AG04449 (cell line): Measurements from ENCODE around the gene NOS1AP.

ENCODE experiments used
- CTCF ChIA-PET: fragments of 350-600 bp; formaldehyde crosslinking; extraction: SDS; loops from one replicate; lab custom pipeline; 2021; ENCODE audit warnings: antibody characterized with exemption; lab: Yijun Ruan, JAX
- POLR2A ChIA-PET: fragments of 400-600, 350-600 bp; formaldehyde crosslinking; extraction: SDS; loops from one replicate; lab custom pipeline; 2020; ENCODE audit warnings: antibody characterized with exemption, inconsistent platforms; lab: Yijun Ruan, JAX
- DNase-seq: peaks from one replicate; pipeline ENCODE4 v3.0.0-alpha.2; 2010; ENCODE audit warnings: low read depth, low spot score
- H3K4me3 ChIP-seq: 2 replicates; pipeline ENCODE4 v1.5.1; 2011; ENCODE audit warnings: low read depth, mild to moderate bottlenecking, control low read depth, low read length
- CTCF ChIP-seq: IDR thresholded peaks from one replicate; pipeline ENCODE4 v1.5.1; 2011; ENCODE audit warnings: mild to moderate bottlenecking, moderate library complexity, low read length, control low read depth, inconsistent platforms; ENCODE audit not compliant: insufficient read depth; ENCODE audit errors: missing control alignments

NOS1AP gene

GRCh38 chr1:162376691-162377090 lies 307.2 kb downstream of the NOS1AP start, which contains the start of gene SPATA46:
Gene SPATA46 (minus strand): TSS chr1:162376854. CDS start chr1:162376790, 64 bp downstream.
- no peak for TF ChIP-seq CTCF
- ChIA-PET POLR2A (no interaction called here), CTCF (no interaction called here)
- DNase-seq: no peak
- no peak within 1 kb of the TSS for H3K4me3 ChIP-seq

GRCh38 chr1:162380061-162380846 lies 310.8 kb downstream of the NOS1AP start:
- no peak for DNase-seq
- ChIA-PET CTCF (interaction anchor here (0.8 to 1.2 kb wide), 2 partner anchors 11 to 233 kb away, joined by 3 to 5 read pairs; no protein-coding TSS in a partner anchor), POLR2A (no interaction called here)
- no peak overlapping the region for H3K4me3 ChIP-seq
- no peak for TF ChIP-seq CTCF

GRCh38 chr1:162381383-162381782 lies 311.9 kb downstream of the NOS1AP start, which contains the start of gene C1orf226:
Gene C1orf226 (plus strand): TSS chr1:162381728. CDS start chr1:162381902, 174 bp downstream.
- POLR2A ChIA-PET: no interaction called here
- CTCF ChIA-PET: interaction anchor here (0.8 to 2.9 kb wide), 3 partner anchors 11 to 325 kb away, joined by 3 to 24 read pairs (median 3); no protein-coding TSS in a partner anchor

GRCh38 chr1:162381941-162382750 lies 312.7 kb downstream of the NOS1AP start:
- POLR2A ChIA-PET: no interaction called here
- no peak overlapping the region for H3K4me3 ChIP-seq
- CTCF ChIA-PET: interaction anchor here (1.0 to 2.9 kb wide), 2 partner anchors 10 to 326 kb away, joined by 3 to 24 read pairs; no protein-coding TSS in a partner anchor
- DNase-seq: no peak
- no peak for TF ChIP-seq CTCF

More at GRCh38 chr1:162381383-162381782, 311.9 kb downstream of the NOS1AP start, which contains the start of gene C1orf226:
- no peak for TF ChIP-seq CTCF
- no peak within 1 kb of the TSS for H3K4me3 ChIP-seq
- DNase-seq: no peak

- H3K4me3 ChIP-seq: no peak overlapping the region
- ChIA-PET CTCF (interaction anchor here (0.5 to 2.9 kb wide), 2 partner anchors 9 to 114 kb away, joined by 3 to 24 read pairs; no protein-coding TSS in a partner anchor), POLR2A (no interaction called here)
- no peak for TF ChIP-seq CTCF
- no peak for DNase-seq
Observed at GRCh38 chr1:162383091-162383490, 313.6 kb downstream of the NOS1AP start.
